Breast epithelium (tissue), 3 donors: ENCODE measurements around the gene FHIT.

ENCODE experiments used
- POLR2A ChIP-seq: fragments of 450-650 bp; IDR thresholded peaks from one replicate; pipeline ENCODE4 v1.6.1; 2016; ENCODE audit warnings: antibody characterized with exemption, mild to moderate bottlenecking, moderate library complexity
- POLR2AphosphoS5 ChIP-seq, 3 donors: sonication (generic); formaldehyde crosslinking; IDR thresholded peaks; one replicate each; pipeline ENCODE4 v1.6.1; 2017; ENCODE audit warnings: antibody characterized with exemption in 3 of 3
- TF ChIP-seq, protein P1 (sequence below), 3 donors: fragments of 450-650 bp; IDR thresholded peaks; one replicate each; pipeline ENCODE4 v1.5.1; 2016 to 2017; ENCODE audit warnings: antibody characterized with exemption in 3 of 3, mild to moderate bottlenecking in 3 of 3, moderate library complexity in 3 of 3

DNA sequence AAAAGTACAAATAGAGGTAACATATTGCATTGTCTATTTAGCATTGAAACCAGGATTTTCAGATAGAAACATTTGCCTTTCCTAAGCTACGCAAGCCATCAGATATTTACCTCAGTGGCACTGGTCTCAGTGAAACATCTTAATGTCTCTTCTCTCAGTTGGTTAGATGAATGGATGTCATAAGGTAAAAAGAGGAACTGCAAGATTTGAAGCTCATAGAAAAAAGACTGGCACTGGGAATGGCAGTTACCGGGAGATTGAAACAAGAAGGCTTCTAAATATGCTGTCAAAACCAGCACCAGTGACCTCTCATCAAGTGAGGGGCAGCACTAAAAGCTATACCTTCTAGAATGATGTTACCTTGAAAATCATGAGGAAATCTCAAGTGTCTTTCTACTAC, 486.4 kb downstream of the FHIT start:
- TF ChIP-seq, protein P1, sequence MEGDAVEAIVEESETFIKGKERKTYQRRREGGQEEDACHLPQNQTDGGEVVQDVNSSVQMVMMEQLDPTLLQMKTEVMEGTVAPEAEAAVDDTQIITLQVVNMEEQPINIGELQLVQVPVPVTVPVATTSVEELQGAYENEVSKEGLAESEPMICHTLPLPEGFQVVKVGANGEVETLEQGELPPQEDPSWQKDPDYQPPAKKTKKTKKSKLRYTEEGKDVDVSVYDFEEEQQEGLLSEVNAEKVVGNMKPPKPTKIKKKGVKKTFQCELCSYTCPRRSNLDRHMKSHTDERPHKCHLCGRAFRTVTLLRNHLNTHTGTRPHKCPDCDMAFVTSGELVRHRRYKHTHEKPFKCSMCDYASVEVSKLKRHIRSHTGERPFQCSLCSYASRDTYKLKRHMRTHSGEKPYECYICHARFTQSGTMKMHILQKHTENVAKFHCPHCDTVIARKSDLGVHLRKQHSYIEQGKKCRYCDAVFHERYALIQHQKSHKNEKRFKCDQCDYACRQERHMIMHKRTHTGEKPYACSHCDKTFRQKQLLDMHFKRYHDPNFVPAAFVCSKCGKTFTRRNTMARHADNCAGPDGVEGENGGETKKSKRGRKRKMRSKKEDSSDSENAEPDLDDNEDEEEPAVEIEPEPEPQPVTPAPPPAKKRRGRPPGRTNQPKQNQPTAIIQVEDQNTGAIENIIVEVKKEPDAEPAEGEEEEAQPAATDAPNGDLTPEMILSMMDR (IDR thresholded peaks at IDR 0.05) = no peak
- TF ChIP-seq POLR2A (no peak), POLR2AphosphoS5 (IDR thresholded peaks at IDR 0.05) (no peak)
